GM12878 (cell line): ENCODE measurements around the gene CDC42BPA. TPM values are rescaled to one million over a fixed set of nuclear protein-coding genes. Genes with fewer than 3 reads are reported as not detected.

Experiments used
- ATAC-seq: fragments of 200-7000 bp; cut with Tn5 transposase; 3 replicates; pipeline ENCODE4 v1.9.1; 2020; ENCODE audit warnings: mild to moderate bottlenecking, moderate library complexity
- BruUV-seq: library from RNA; stranded (reverse); fragments of 400-500 nt; replicated peaks from 2 replicates; lab custom pipeline; 2021; lab: Mats Ljungman, UMichigan
- CTCF ChIA-PET: fragments of 300-600 bp; sonication (Branson Sonifier 250); formaldehyde crosslinking; extraction: SDS; loops from one replicate; lab custom pipeline; 2021; ENCODE audit warnings: inconsistent platforms; lab: Yijun Ruan, JAX
- POLR2A ChIA-PET: fragments of 350-600 bp; formaldehyde crosslinking; extraction: SDS; loops from one replicate; lab custom pipeline; 2021; ENCODE audit warnings: inconsistent platforms; lab: Charles Lee
- RAD21 ChIA-PET: fragments of 300-600 bp; sonication (Branson Sonifier 250); formaldehyde crosslinking; loops from one replicate; lab custom pipeline; 2023; ENCODE audit warnings: antibody characterized with exemption; ENCODE audit not compliant: unreplicated experiment; lab: Charles Lee
- SMC1A ChIA-PET: fragments of 300-600 bp; sonication (Branson Sonifier 250); formaldehyde crosslinking; loops from one replicate; lab custom pipeline; 2023; ENCODE audit not compliant: unreplicated experiment, uncharacterized antibody; lab: Charles Lee
- DNase-seq: peaks from one replicate; pipeline ENCODE4 v3.0.0-alpha.2; 2011; ENCODE audit warnings: low read depth, low spot score
- FAIRE-seq: peaks from 3 replicates; lab custom pipeline; 2011; peaks lifted over from hg19 to GRCh38; lab: Jason Lieb, UNC
- H2AFZ ChIP-seq: 2 replicates; pipeline ENCODE4 v1.6.0; 2011; ENCODE audit warnings: low read depth, low read length, control low read depth; ENCODE audit not compliant: control insufficient read depth
- H3K27ac ChIP-seq: 2 replicates; pipeline ENCODE4 v1.5.1; 2011; ENCODE audit warnings: control low read depth; ENCODE audit not compliant: control insufficient read depth, insufficient read depth
- H3K27me3 ChIP-seq, 2 experiments: replicated peaks in 1 of 2; 2 replicates each; pipeline versions ENCODE4 v1.6.0 to v1.6.1; 2011; ENCODE audit warnings: low read length in 1 of 2; ENCODE audit not compliant: control insufficient read depth in 2 of 2, insufficient read depth in 2 of 2
- H3K36me3 ChIP-seq, 2 experiments: 2 replicates each; pipeline ENCODE4 v1.5.1; 2011; ENCODE audit warnings: low read length in 1 of 2; ENCODE audit not compliant: control insufficient read depth in 2 of 2, insufficient read depth in 2 of 2
- H3K4me1 ChIP-seq: 2 replicates; pipeline ENCODE4 v1.6.1; 2011; ENCODE audit warnings: mild to moderate bottlenecking, low read length, moderate library complexity, mixed read lengths; ENCODE audit not compliant: control insufficient read depth, insufficient read depth
- H3K4me2 ChIP-seq: 2 replicates; pipeline ENCODE4 v1.6.0; 2011; ENCODE audit warnings: control low read depth; ENCODE audit not compliant: control insufficient read depth, insufficient read depth
- H3K4me3 ChIP-seq: fragments of 200-600 bp; sonication (generic); 2 replicates; pipeline ENCODE4 v1.5.1; 2016
- H3K79me2 ChIP-seq: 2 replicates; pipeline ENCODE4 v1.6.0; 2011; ENCODE audit warnings: low read length; ENCODE audit not compliant: control insufficient read depth, insufficient read depth
- H3K9ac ChIP-seq: 2 replicates; pipeline ENCODE4 v1.8.0; 2011; ENCODE audit warnings: low read length, control low read depth, mixed read lengths; ENCODE audit not compliant: control insufficient read depth, insufficient read depth
- H3K9me3 ChIP-seq: replicated peaks from 3 replicates; pipeline ENCODE4 v1.5.1; 2011; ENCODE audit warnings: mild to moderate bottlenecking, low read length; ENCODE audit not compliant: control insufficient read depth, insufficient read depth
- H4K20me1 ChIP-seq: 2 replicates; pipeline ENCODE4 v1.6.0; 2011; ENCODE audit not compliant: control insufficient read depth, insufficient read depth
- ETV6 ChIP-seq, 2 experiments: fragments of 450-650 bp in 1 of 2; IDR thresholded peaks in 1 of 2; conservative IDR thresholded peaks in 1 of 2; 2 replicates each; pipeline ENCODE4 v1.6.1; 2014; ENCODE audit warnings: antibody characterized with exemption in 1 of 2, borderline replicate concordance in 1 of 2, low read depth in 1 of 2, mild to moderate bottlenecking in 1 of 2, moderate library complexity in 1 of 2
- MLLT1 ChIP-seq: fragments of 450-650 bp; IDR thresholded peaks from 2 replicates; pipeline ENCODE4 v1.6.1; 2016; ENCODE audit warnings: mild to moderate bottlenecking
- NFIC ChIP-seq: IDR thresholded peaks from 2 replicates; pipeline ENCODE4 v1.6.1; 2012; ENCODE audit warnings: low read depth, mild to moderate bottlenecking, inconsistent platforms, low read length, moderate library complexity
- NFYB ChIP-seq: IDR thresholded peaks from 2 replicates; pipeline ENCODE4 v1.6.1; 2011; ENCODE audit warnings: low read depth, mild to moderate bottlenecking, low read length, improper control_type of control experiment, moderate library complexity; ENCODE audit not compliant: insufficient read depth
- RAD21 ChIP-seq: IDR thresholded peaks from 2 replicates; pipeline ENCODE4 v1.6.1; 2011; ENCODE audit warnings: mild to moderate bottlenecking, low read depth, low read length, moderate library complexity; ENCODE audit not compliant: insufficient read depth
- TBL1XR1 ChIP-seq: IDR thresholded peaks from 2 replicates; pipeline ENCODE4 v1.6.1; 2012; ENCODE audit warnings: low read depth, low read length, improper control_type of control experiment
- WGBS: methylation state at CpG from one replicate; pipeline ENCODE4 v1.1.6; 2016; ENCODE audit warnings: low lambda C conversion rate; ENCODE audit not compliant: insufficient replicate concordance, insufficient coverage; ENCODE audit errors: missing lambda C conversion rate; 5-methylcytosine and 5-hydroxymethylcytosine counted together
- in situ Hi-C: fragments of 300-500 bp; cut with MboI; formaldehyde crosslinking; loops from 9 replicates; pipeline ENCODE4 v1.14.3; 2018; ENCODE audit warnings: mixed read lengths
- intact Hi-C: fragments of 100-400 bp; cut with micrococcal nuclease; formaldehyde crosslinking; loops from one replicate; pipeline ENCODE4 v1.14.2; 2022; ENCODE audit not compliant: unreplicated experiment
- polyA plus RNA-seq, 11 experiments: library from polyadenylated mRNA; depleted of rRNA in 4 of 11; unstranded in 6 of 11; stranded (reverse) in 5 of 11; fragments of >200 nt; fragmentation: Nextera tagmentation in 4 of 11; fragmentation: Illumina TruSeq in 1 of 11; extraction: Ambion mirVana in 4 of 11; extraction: Trizol in 1 of 11; gene quantifications; 1 replicate in 1 of 11; 2 replicates in 10 of 11; pipeline versions ENCODE4 v1.2.1 to v1.2.3, GENCODE V29; 2011 to 2016; ENCODE audit warnings: inconsistent platforms in 2 of 11, missing spikeins in 2 of 11, low read depth in 1 of 11
- total RNA-seq, 4 experiments: library from RNA; depleted of rRNA in 3 of 4; stranded (reverse); fragments of >200 nt in 3 of 4; fragmentation: Illumina TruSeq in 1 of 4; extraction: Trizol in 1 of 4; gene quantifications; 2 replicates each; pipeline versions ENCODE4 v1.2.1 to v1.2.3, GENCODE V29; 2013 to 2021
- TF ChIP-seq, protein P1 (sequence below): fragments of 450-650 bp; IDR thresholded peaks from 2 replicates; pipeline ENCODE4 v1.6.1; 2017; ENCODE audit warnings: mild to moderate bottlenecking, low read depth, inconsistent platforms; ENCODE audit not compliant: poor library complexity, severe bottlenecking
- TF ChIP-seq, protein P2 (sequence below): fragments of 450-650 bp; IDR thresholded peaks from 2 replicates; pipeline ENCODE4 v1.6.1; 2017; ENCODE audit warnings: mild to moderate bottlenecking, moderate library complexity
- TF ChIP-seq, protein P3 (sequence below): fragments of 450-650 bp; IDR thresholded peaks from 2 replicates; pipeline ENCODE4 v1.6.1; 2017; ENCODE audit warnings: borderline replicate concordance

The CDC42BPA gene
- total and polyA plus RNA-seq, 10 of the 15 experiments (the other 5 are each of a cell fraction or from before 2014, with no cell fraction given), result 0.02 to 0.52 (median 0.10) TPM

- TF ChIP-seq, protein P1, sequence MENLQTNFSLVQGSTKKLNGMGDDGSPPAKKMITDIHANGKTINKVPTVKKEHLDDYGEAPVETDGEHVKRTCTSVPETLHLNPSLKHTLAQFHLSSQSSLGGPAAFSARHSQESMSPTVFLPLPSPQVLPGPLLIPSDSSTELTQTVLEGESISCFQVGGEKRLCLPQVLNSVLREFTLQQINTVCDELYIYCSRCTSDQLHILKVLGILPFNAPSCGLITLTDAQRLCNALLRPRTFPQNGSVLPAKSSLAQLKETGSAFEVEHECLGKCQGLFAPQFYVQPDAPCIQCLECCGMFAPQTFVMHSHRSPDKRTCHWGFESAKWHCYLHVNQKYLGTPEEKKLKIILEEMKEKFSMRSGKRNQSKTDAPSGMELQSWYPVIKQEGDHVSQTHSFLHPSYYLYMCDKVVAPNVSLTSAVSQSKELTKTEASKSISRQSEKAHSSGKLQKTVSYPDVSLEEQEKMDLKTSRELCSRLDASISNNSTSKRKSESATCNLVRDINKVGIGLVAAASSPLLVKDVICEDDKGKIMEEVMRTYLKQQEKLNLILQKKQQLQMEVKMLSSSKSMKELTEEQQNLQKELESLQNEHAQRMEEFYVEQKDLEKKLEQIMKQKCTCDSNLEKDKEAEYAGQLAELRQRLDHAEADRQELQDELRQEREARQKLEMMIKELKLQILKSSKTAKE, result no peak
- TF ChIP-seq NFYB, result no peak
Measured at GRCh38 chr1:227315629-227316346, 2.5 kb downstream of the CDC42BPA start (continued).

DNA sequence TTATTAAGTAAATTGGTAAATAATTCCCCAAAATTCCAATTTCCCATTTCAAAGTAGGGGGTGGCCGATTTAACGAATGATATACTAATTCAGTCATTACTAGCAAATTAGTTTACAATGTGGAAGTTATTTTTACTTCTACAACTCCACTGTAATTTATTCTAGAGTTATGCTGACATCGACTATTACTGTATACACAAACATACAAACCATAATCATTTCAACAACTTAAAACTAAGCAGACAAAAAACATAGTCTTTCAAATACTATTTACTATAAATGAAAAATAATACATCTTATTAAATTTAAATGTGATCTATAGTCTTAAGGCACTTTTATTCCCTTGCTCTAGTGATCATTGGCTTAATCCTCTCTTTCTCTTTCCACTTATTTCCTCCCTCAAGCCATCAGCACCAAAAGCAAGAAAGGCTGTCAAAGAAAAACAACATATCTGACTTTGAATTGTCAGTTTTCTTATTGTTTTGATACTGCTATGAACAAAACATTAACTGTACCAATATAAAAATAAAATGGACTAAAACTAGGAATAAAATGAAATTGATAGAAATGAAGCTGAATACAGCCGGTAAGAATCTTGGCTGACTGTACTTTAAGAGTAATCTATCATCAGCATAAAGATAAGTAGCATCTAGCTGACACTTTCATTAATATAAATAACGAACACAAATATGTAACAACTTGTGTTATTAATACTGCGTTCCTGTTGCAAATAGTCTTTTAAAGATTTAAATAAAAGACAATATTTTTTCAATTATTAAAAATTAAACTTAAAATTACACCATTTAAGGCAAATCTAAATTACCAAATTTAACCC is 4.1 kb downstream of the CDC42BPA start:
- ChIA-PET POLR2A (no interaction called here), CTCF (no interaction called here)
- TF ChIP-seq RAD21, result no peak
- TF ChIP-seq, protein P2, sequence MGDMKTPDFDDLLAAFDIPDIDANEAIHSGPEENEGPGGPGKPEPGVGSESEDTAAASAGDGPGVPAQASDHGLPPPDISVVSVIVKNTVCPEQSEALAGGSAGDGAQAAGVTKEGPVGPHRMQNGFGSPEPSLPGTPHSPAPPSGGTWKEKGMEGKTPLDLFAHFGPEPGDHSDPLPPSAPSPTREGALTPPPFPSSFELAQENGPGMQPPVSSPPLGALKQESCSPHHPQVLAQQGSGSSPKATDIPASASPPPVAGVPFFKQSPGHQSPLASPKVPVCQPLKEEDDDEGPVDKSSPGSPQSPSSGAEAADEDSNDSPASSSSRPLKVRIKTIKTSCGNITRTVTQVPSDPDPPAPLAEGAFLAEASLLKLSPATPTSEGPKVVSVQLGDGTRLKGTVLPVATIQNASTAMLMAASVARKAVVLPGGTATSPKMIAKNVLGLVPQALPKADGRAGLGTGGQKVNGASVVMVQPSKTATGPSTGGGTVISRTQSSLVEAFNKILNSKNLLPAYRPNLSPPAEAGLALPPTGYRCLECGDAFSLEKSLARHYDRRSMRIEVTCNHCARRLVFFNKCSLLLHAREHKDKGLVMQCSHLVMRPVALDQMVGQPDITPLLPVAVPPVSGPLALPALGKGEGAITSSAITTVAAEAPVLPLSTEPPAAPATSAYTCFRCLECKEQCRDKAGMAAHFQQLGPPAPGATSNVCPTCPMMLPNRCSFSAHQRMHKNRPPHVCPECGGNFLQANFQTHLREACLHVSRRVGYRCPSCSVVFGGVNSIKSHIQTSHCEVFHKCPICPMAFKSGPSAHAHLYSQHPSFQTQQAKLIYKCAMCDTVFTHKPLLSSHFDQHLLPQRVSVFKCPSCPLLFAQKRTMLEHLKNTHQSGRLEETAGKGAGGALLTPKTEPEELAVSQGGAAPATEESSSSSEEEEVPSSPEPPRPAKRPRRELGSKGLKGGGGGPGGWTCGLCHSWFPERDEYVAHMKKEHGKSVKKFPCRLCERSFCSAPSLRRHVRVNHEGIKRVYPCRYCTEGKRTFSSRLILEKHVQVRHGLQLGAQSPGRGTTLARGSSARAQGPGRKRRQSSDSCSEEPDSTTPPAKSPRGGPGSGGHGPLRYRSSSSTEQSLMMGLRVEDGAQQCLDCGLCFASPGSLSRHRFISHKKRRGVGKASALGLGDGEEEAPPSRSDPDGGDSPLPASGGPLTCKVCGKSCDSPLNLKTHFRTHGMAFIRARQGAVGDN, result no peak
- TF ChIP-seq ETV6 (conservative IDR thresholded peaks at IDR 0.05 in 1 of 2, IDR thresholded peaks at IDR 0.05 in 1 of 2; ENCODE audit: borderline replicate concordance in 1 of 2, low read depth in 1 of 2), result no peak
- TF ChIP-seq NFIC, result no peak
- TF ChIP-seq, protein P3, sequence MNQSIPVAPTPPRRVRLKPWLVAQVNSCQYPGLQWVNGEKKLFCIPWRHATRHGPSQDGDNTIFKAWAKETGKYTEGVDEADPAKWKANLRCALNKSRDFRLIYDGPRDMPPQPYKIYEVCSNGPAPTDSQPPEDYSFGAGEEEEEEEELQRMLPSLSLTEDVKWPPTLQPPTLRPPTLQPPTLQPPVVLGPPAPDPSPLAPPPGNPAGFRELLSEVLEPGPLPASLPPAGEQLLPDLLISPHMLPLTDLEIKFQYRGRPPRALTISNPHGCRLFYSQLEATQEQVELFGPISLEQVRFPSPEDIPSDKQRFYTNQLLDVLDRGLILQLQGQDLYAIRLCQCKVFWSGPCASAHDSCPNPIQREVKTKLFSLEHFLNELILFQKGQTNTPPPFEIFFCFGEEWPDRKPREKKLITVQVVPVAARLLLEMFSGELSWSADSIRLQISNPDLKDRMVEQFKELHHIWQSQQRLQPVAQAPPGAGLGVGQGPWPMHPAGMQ, result no peak
- TF ChIP-seq TBL1XR1, result no peak
- no peak for TF ChIP-seq MLLT1

More for the DNA sequence above, 4.1 kb downstream of the CDC42BPA start:
- intact Hi-C loops (no loop called here), in situ Hi-C loops (no loop called here)
- Histone ChIP-seq H3K36me3 (no peaks in the 10 kb centered on the region), H3K79me2 (no peaks in the 10 kb centered on the region), H3K4me1 (no peaks in the 10 kb centered on the region), H3K9me3 (no peaks in the 10 kb centered on the region), H3K27ac (no peak overlapping the region), H3K4me2 (no peak overlapping the region), H4K20me1 (no peaks in the 10 kb centered on the region), H3K9ac (no peak overlapping the region), H2AFZ (no peak overlapping the region), H3K4me3 (no peak overlapping the region), H3K27me3 (peaks cover 2 to 14% of the 10 kb centered on the region in 2 experiments; a peak in 3 of 4 replicates)
- FAIRE-seq, result no peak
- no TSS peak for BruUV-seq
- ATAC-seq, result no peak
- no peak for DNase-seq
- SMC1A ChIA-PET, result interaction anchor here (0.6 to 1.0 kb wide), 2 partner anchors 25 to 258 kb away, joined by 3 read pairs; no protein-coding TSS in a partner anchor
- 28% methylated on average over 6 of the region's 6 CpGs for WGBS
- RAD21 ChIA-PET, result no interaction called here
